Measurements from ENCODE around the gene ADCY7. TPM values are rescaled to one million over a fixed set of nuclear protein-coding genes. Genes with fewer than 3 reads are reported as not detected.

The ADCY7 gene
- total and polyA plus RNA-seq, 2 of the 4 experiments (the other 2 are of a cell fraction), result 15.2 to 17.1 TPM

DNA sequence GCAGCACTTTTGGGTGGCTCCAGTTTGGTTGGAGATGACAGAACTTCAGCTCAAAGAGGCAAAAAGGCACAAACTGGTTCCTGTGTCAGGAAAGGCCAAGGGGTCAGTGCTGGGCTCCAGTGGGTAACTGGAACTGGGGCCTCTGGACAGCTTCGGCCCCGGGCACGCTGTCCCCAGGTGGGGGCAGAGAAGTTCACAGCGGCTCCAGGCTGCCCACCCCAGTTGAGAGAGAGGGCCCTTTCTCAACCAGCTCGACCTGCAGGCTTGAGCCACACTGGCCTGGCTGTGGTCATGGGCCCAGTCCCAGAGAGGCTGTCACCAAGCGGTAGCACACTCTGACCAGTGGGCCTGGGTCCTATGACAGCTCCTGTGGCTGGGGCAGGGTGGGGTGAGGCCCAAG is 24.5 kb downstream of the ADCY7 start:
- no peak overlapping the region for H2AK9ac ChIP-seq (replicated peaks; ENCODE audit: low read depth, low read length, poor library complexity)
- DNase-seq (no peak), ATAC-seq (ENCODE audit: low read depth) (no peak)
- peaks cover 2% of the 10 kb centered on the region; the same call in 1 of the 2 replicates for H3K9me3 ChIP-seq (ENCODE audit: control insufficient read depth, insufficient read depth, low read length)
- no peak overlapping the region for H4K8ac ChIP-seq (ENCODE audit: low read depth in 2 of 2, low read length in 2 of 2)
- peaks cover 9% of the 10 kb centered on the region; the same call in 1 of the 2 replicates for H3K36me3 ChIP-seq (ENCODE audit: control insufficient read depth, insufficient read depth, low read length)
- no peak overlapping the region for H3K14ac ChIP-seq (replicated peaks; ENCODE audit: low read depth, low read length)
- H3K4me3 ChIP-seq (ENCODE audit: insufficient read depth, low read depth, low read length), result no peak overlapping the region
- H3K9ac ChIP-seq (ENCODE audit: low read depth, low read length), result no peak overlapping the region
- WGBS, 2 experiments (ENCODE audit: extremely low coverage in 2 of 2, insufficient read length in 1 of 2), result 91% methylated on average over 4 of the region's 6 CpGs; no CpG with 5 or more reads in 1 of the 2 experiments
- H2BK5ac ChIP-seq (ENCODE audit: low read depth, low read length, poor library complexity, severe bottlenecking), result no peak overlapping the region
- H3K79me1 ChIP-seq (ENCODE audit: low read depth in 1 of 2, low read length in 2 of 2), result peaks cover 7 to 14% of the 10 kb centered on the region in 2 experiments; a peak in 3 of 4 replicates
- no peaks in the 10 kb centered on the region for H3K4me1 ChIP-seq (ENCODE audit: control insufficient read depth, insufficient read depth, low read length)
- dilution Hi-C loops (cut with HindIII; ENCODE audit: low sequenced_read_pairs, unreplicated experiment) (no loop called here), intact Hi-C loops (cut with micrococcal nuclease) (no loop called here), in situ Hi-C loops (cut with MboI; ENCODE audit: low sequenced_read_pairs) (no loop called here)
- no TSS peak for BruUV-seq (replicated peaks)
- ChIA-PET CTCF (no interaction called here), POLR2A (ENCODE audit: unreplicated experiment) (no interaction called here)
- H4K91ac ChIP-seq (ENCODE audit: insufficient read depth, low read depth, low read length), result no peak overlapping the region
- no peak overlapping the region for H2AK5ac ChIP-seq (ENCODE audit: low read depth, low read length)
- H2AFZ ChIP-seq (replicated peaks; ENCODE audit: low read length, poor library complexity), result no peak overlapping the region
- H3K4me2 ChIP-seq (ENCODE audit: low read depth, low read length), result no peak overlapping the region
- no peak overlapping the region for H3K56ac ChIP-seq (ENCODE audit: extremely low read depth, insufficient read depth, low read length)
- H2BK120ac ChIP-seq (ENCODE audit: low read depth, low read length), result no peak overlapping the region
- peaks cover 3% of the 10 kb centered on the region; the same call in 1 of the 2 replicates for H3K9me1 ChIP-seq (ENCODE audit: insufficient read depth, low read length)
- no peak for TF ChIP-seq CHD1 (IDR thresholded peaks at IDR 0.05; ENCODE audit: low read depth, low read length)
- TF ChIP-seq SMC3 (IDR thresholded peaks at IDR 0.05; ENCODE audit: low read depth, low read length), result no peak
- no peak for TF ChIP-seq MAFK (IDR thresholded peaks at IDR 0.05; ENCODE audit: low read depth, low read length)
- H3K27ac ChIP-seq (ENCODE audit: insufficient read depth, low read length), result no peak overlapping the region
- no peak overlapping the region for H2BK15ac ChIP-seq (ENCODE audit: low read depth, low read length)
- H3K27me3 ChIP-seq (ENCODE audit: control insufficient read depth, insufficient read depth, low read length), result no peaks in the 10 kb centered on the region
- no peak overlapping the region for H4K5ac ChIP-seq (ENCODE audit: low read depth, low read length)
- no peak overlapping the region for H3K18ac ChIP-seq (ENCODE audit: low read depth, low read length)
- no peak overlapping the region for H2BK20ac ChIP-seq (ENCODE audit: low read depth, low read length)
- H3K23ac ChIP-seq (ENCODE audit: low read depth, low read length), result no peak overlapping the region
- H4K20me1 ChIP-seq (ENCODE audit: insufficient read depth, low read length), result no peaks in the 10 kb centered on the region
- H3K4ac ChIP-seq (ENCODE audit: low read depth, low read length), result no peak overlapping the region

Measured in IMR-90 (cell line).